Measurements from ENCODE around the gene MTHFSD. TPM values are rescaled to one million over a fixed set of nuclear protein-coding genes. Genes with fewer than 3 reads are reported as not detected.

MTHFSD gene
- total RNA-seq, 2 donors from 2014 or later: 7.8 to 8.3 TPM

DNA sequence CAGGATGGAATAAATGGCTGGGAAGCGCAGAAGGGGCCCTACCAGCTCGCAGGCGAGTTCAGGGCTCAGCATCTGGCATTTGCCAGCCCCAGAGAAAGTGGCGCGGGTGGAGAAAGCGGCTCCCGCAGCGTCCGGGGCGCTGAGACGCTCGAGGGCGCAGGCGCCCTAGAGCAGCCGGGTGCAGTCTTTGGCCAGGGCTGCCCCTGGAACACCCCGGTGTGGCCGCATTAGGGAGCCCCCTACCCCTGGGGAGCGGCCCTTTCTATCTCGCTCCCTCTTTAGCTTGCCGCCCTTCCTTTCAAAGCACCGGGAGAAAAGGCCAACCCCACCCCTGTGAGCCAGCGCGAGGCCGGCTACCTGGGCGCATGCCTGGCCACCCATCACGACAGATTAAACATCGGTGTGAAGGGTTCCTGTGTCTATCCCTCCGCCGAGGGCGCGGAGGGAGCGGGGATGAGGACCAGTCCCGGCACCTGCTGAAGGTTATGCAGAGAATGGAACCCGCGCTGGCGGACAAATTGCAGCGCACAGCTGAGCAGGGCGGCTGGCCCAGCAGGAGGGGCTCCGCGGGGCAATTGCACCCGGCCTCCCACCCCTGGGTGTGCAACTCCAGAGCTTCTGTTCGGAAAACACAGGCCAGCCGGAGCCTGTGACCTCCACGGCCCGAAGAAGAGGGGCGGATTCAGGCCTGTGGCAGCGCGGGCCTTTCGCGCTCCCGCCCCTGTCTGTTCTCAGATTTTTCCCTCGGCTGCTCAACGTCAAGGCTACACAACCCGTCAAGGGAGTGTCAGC lies 60.3 kb downstream of the MTHFSD start:
- no peak overlapping the region for H3K27ac ChIP-seq
- H3K4me3 ChIP-seq: no peak overlapping the region
- no peaks in the 10 kb centered on the region for H3K36me3 ChIP-seq
- DNase-seq (ENCODE audit: low spot score): no peak
- TF ChIP-seq CTCF (IDR thresholded peaks at IDR 0.05): no peak
- no peaks in the 10 kb centered on the region for H3K9me3 ChIP-seq
- H3K4me1 ChIP-seq: peaks cover 0 to 25% of the 10 kb centered on the region in 2 donors
- H3K27me3 ChIP-seq: peaks cover 39 to 64% of the 10 kb centered on the region in 2 donors

DNA sequence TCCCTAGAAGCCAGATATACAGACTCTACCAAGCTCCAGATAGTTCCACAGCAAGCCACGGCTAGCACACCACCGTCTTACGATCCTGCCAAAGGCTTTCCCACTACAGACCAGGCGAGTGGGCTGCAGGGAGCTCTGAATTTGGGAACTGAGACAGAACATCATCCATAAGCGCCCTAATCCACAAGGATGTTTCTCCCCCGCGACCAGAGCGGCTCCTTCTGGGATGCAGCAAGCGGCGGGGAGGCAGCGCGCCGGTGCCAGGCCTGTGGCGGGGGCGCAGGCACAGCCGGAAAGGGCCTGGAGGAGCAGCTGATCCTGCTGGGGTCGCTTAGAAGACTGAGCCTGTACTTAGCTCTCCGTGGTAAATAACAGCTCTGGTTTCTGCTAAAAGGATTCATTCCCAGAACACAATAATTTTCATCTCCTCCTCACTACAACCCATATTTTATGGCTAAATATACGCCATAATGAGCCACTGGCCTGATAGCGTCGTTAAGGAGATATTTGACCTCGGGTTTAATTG lies 60.9 kb downstream of the MTHFSD start:
- Histone ChIP-seq H3K4me3 (no peak overlapping the region), H3K27ac (no peak overlapping the region), H3K36me3 (no peaks in the 10 kb centered on the region), H3K4me1 (peaks cover 0 to 24% of the 10 kb centered on the region in 2 donors), H3K9me3 (no peaks in the 10 kb centered on the region), H3K27me3 (peaks cover 35 to 59% of the 10 kb centered on the region in 2 donors)
- TF ChIP-seq CTCF (IDR thresholded peaks at IDR 0.05): no peak
- no peak for DNase-seq (ENCODE audit: low spot score)

DNA sequence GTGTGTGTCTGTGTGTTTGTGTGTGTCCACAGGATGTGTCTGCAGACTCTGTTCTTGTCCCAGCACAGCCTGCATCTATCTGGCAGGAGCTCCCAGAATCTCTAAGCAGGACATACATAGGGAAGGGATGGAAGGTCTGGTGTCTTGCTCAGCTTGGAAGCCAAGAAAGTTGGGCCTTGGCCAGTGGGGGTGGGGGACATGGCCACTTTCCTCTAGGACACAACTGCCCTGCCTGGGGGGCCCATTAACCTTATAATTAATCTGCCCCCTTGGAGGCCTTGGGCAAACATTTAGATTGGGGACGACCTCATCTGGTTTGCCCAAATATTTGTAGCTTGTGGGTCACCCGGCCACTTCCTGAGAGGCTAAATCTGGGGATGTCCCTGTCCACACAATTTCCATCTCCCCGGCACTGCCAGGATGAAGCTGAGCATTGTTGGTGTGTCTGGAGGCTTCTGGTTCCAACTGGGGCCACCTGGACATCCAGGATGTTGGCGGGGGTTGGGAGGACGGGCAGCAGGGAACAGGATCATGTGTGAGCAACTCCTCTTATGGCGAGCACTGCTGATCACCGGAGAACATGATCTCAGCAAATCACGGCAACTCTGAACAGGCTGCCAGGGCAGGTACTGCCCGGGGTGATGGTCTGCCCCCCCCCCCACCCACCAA lies 61.9 kb downstream of the MTHFSD start:
- no peaks in the 10 kb centered on the region for H3K36me3 ChIP-seq
- H3K4me1 ChIP-seq: peaks cover 0 to 14% of the 10 kb centered on the region in 2 donors
- no peak for DNase-seq (ENCODE audit: low spot score)
- H3K9me3 ChIP-seq: no peaks in the 10 kb centered on the region
- no peak overlapping the region for H3K4me3 ChIP-seq
- H3K27ac ChIP-seq: no peak overlapping the region
- peaks cover 27 to 49% of the 10 kb centered on the region in 2 donors for H3K27me3 ChIP-seq
- TF ChIP-seq CTCF (IDR thresholded peaks at IDR 0.05): no peak

- H3K27ac ChIP-seq: no peak overlapping the region
- H3K9me3 ChIP-seq: no peaks in the 10 kb centered on the region
- peaks cover 21 to 42% of the 10 kb centered on the region in 2 donors for H3K27me3 ChIP-seq
- no peaks in the 10 kb centered on the region for H3K36me3 ChIP-seq
- H3K4me1 ChIP-seq: peaks cover 0 to 7% of the 10 kb centered on the region in 2 donors
- no peak overlapping the region for H3K4me3 ChIP-seq
- no peak for DNase-seq (ENCODE audit: low spot score)
- TF ChIP-seq CTCF (IDR thresholded peaks at IDR 0.05): no peak
These were observed 62.6 kb downstream of the MTHFSD start for GRCh38 chr16:86492267-86492960.

GRCh38 chr16:86491640-86492023 lies 63.4 kb downstream of the MTHFSD start:
- TF ChIP-seq CTCF (IDR thresholded peaks at IDR 0.05): no peak
- Histone ChIP-seq H3K36me3 (no peaks in the 10 kb centered on the region), H3K27me3 (peaks cover 17 to 35% of the 10 kb centered on the region in 2 donors), H3K4me1 (no peaks in the 10 kb centered on the region), H3K27ac (no peak overlapping the region), H3K9me3 (no peaks in the 10 kb centered on the region), H3K4me3 (no peak overlapping the region)
- DNase-seq (ENCODE audit: low spot score): no peak
